22Rv1 (cell line): ENCODE data around the gene THSD4.

Experiments
- ZFX ChIP-seq: fragments of 450-650 bp; IDR thresholded peaks from 2 replicates; pipeline ENCODE4 v1.6.1; 2017; ENCODE audit warnings: antibody characterized with exemption, borderline replicate concordance
- TF ChIP-seq, protein P1 (sequence below): fragments of 450-650 bp; IDR thresholded peaks from 2 replicates; pipeline ENCODE4 v1.5.1; 2017; ENCODE audit warnings: mild to moderate bottlenecking

- TF ChIP-seq, protein P1, sequence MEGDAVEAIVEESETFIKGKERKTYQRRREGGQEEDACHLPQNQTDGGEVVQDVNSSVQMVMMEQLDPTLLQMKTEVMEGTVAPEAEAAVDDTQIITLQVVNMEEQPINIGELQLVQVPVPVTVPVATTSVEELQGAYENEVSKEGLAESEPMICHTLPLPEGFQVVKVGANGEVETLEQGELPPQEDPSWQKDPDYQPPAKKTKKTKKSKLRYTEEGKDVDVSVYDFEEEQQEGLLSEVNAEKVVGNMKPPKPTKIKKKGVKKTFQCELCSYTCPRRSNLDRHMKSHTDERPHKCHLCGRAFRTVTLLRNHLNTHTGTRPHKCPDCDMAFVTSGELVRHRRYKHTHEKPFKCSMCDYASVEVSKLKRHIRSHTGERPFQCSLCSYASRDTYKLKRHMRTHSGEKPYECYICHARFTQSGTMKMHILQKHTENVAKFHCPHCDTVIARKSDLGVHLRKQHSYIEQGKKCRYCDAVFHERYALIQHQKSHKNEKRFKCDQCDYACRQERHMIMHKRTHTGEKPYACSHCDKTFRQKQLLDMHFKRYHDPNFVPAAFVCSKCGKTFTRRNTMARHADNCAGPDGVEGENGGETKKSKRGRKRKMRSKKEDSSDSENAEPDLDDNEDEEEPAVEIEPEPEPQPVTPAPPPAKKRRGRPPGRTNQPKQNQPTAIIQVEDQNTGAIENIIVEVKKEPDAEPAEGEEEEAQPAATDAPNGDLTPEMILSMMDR = no peak
- TF ChIP-seq ZFX = no peak
Measured at GRCh38 chr15:71330638-71331162, 215.4 kb downstream of the THSD4 start.
